ENCODE results near the gene RTRAF.

The RTRAF gene

GRCh38 chr14:52051251-52051650 lies 61.9 kb downstream of the RTRAF start:
- DNase-seq (ENCODE audit: low read depth) = no peak
- no peak for TF ChIP-seq CTCF (IDR thresholded peaks at IDR 0.05; ENCODE audit: low read length, missing control alignments)
- no peak overlapping the region for H3K4me3 ChIP-seq (replicated peaks; ENCODE audit: low read depth, low read length)

GRCh38 chr14:52051871-52052270 lies 62.5 kb downstream of the RTRAF start:
- no peak for TF ChIP-seq CTCF (IDR thresholded peaks at IDR 0.05; ENCODE audit: low read length, missing control alignments)
- H3K4me3 ChIP-seq (replicated peaks; ENCODE audit: low read depth, low read length) = no peak overlapping the region
- peak; percentile 60 for DNase-seq (ENCODE audit: low read depth)

- no peak overlapping the region for H3K4me3 ChIP-seq (replicated peaks; ENCODE audit: low read depth, low read length)
- no peak for TF ChIP-seq CTCF (IDR thresholded peaks at IDR 0.05; ENCODE audit: low read length, missing control alignments)
- DNase-seq (ENCODE audit: low read depth) = peak; percentile 93
Observed at GRCh38 chr14:52052288-52052943, 63.1 kb downstream of the RTRAF start.

GRCh38 chr14:52053044-52053443 lies 63.7 kb downstream of the RTRAF start:
- no peak for TF ChIP-seq CTCF (IDR thresholded peaks at IDR 0.05; ENCODE audit: low read length, missing control alignments)
- peak; percentile 56 for DNase-seq (ENCODE audit: low read depth)
- no peak overlapping the region for H3K4me3 ChIP-seq (replicated peaks; ENCODE audit: low read depth, low read length)

- H3K4me3 ChIP-seq (replicated peaks; ENCODE audit: low read depth, low read length) = no peak overlapping the region
- no peak for DNase-seq (ENCODE audit: low read depth)
- TF ChIP-seq CTCF (IDR thresholded peaks at IDR 0.05; ENCODE audit: low read length, missing control alignments) = no peak
Observed at GRCh38 chr14:52054678-52055077, 65.3 kb downstream of the RTRAF start.

- TF ChIP-seq CTCF (IDR thresholded peaks at IDR 0.05; ENCODE audit: low read length, missing control alignments) = no peak
- no peak for DNase-seq (ENCODE audit: low read depth)
- H3K4me3 ChIP-seq (replicated peaks; ENCODE audit: low read depth, low read length) = no peak overlapping the region
Observed at GRCh38 chr14:52055167-52055566, 65.8 kb downstream of the RTRAF start.

GRCh38 chr14:52058341-52058740 lies 69.0 kb downstream of the RTRAF start:
- no peak for DNase-seq (ENCODE audit: low read depth)
- no peak for TF ChIP-seq CTCF (IDR thresholded peaks at IDR 0.05; ENCODE audit: low read length, missing control alignments)
- H3K4me3 ChIP-seq (replicated peaks; ENCODE audit: low read depth, low read length) = no peak overlapping the region
